ENCODE data around the gene GSE1.

The GSE1 gene

GRCh38 chr16:85629326-85629725 is 16.2 kb downstream of the GSE1 start:
- H3K4me3 ChIP-seq (ENCODE audit: low read depth, low read length), result no peak overlapping the region
- DNase-seq (ENCODE audit: low read depth), result no peak
- no peak for TF ChIP-seq CTCF (IDR thresholded peaks at IDR 0.05; ENCODE audit: insufficient read depth, low read depth, low read length, missing control alignments)

- no peak overlapping the region for H3K4me3 ChIP-seq (ENCODE audit: low read depth, low read length)
- TF ChIP-seq CTCF (IDR thresholded peaks at IDR 0.05; ENCODE audit: insufficient read depth, low read depth, low read length, missing control alignments), result no peak
Measured at GRCh38 chr16:85629853-85630252, 16.7 kb downstream of the GSE1 start.

GRCh38 chr16:85631230-85631629 is 18.1 kb downstream of the GSE1 start:
- DNase-seq (ENCODE audit: low read depth), result no peak
- no peak overlapping the region for H3K4me3 ChIP-seq (ENCODE audit: low read depth, low read length)
- no peak for TF ChIP-seq CTCF (IDR thresholded peaks at IDR 0.05; ENCODE audit: insufficient read depth, low read depth, low read length, missing control alignments)

More at GRCh38 chr16:85629853-85630252, 16.7 kb downstream of the GSE1 start:
- DNase-seq (ENCODE audit: low read depth), result no peak

GRCh38 chr16:85631802-85632393 is 18.8 kb downstream of the GSE1 start:
- TF ChIP-seq CTCF (IDR thresholded peaks at IDR 0.05; ENCODE audit: insufficient read depth, low read depth, low read length, missing control alignments), result no peak
- no peak for DNase-seq (ENCODE audit: low read depth)
- no peak overlapping the region for H3K4me3 ChIP-seq (ENCODE audit: low read depth, low read length)

GRCh38 chr16:85632709-85633437 is 19.8 kb downstream of the GSE1 start:
- H3K4me3 ChIP-seq (ENCODE audit: low read depth, low read length), result no peak overlapping the region
- TF ChIP-seq CTCF (IDR thresholded peaks at IDR 0.05; ENCODE audit: insufficient read depth, low read depth, low read length, missing control alignments), result no peak
- DNase-seq (ENCODE audit: low read depth), result no peak

GRCh38 chr16:85633438-85633743 is 20.3 kb downstream of the GSE1 start:
- no peak for DNase-seq (ENCODE audit: low read depth)
- H3K4me3 ChIP-seq (ENCODE audit: low read depth, low read length), result no peak overlapping the region
- TF ChIP-seq CTCF (IDR thresholded peaks at IDR 0.05; ENCODE audit: insufficient read depth, low read depth, low read length, missing control alignments), result no peak

GRCh38 chr16:85633888-85634287 is 20.8 kb downstream of the GSE1 start:
- no peak overlapping the region for H3K4me3 ChIP-seq (ENCODE audit: low read depth, low read length)
- TF ChIP-seq CTCF (IDR thresholded peaks at IDR 0.05; ENCODE audit: insufficient read depth, low read depth, low read length, missing control alignments), result no peak
- no peak for DNase-seq (ENCODE audit: low read depth)
